Stimulated activated CD4-positive, alpha-beta T cell treated with anti-CD3 and anti-CD28 coated beads, Interleukin-2, amount 100 ng/mL, for 4 hours (primary cell): Measurements from ENCODE around the gene BBC3.
A peak's percentile ranks its signal among the peaks of the same experiment; 100 is the strongest.

Experiments
- DNase-seq: peaks from one replicate; pipeline ENCODE4 v3.0.0-alpha.2; 2020; ENCODE audit warnings: low read depth

The BBC3 gene

GRCh38 chr19:47231215-47232054 lies 436 bp upstream of the BBC3 start:
- DNase-seq, result peak; percentile 89

GRCh38 chr19:47230054-47230920 lies 712 bp downstream of the BBC3 start:
- peak; percentile 70 for DNase-seq

GRCh38 chr19:47229676-47230053 lies 1.3 kb downstream of the BBC3 start:
- no peak for DNase-seq

- no peak for DNase-seq
These were observed 1.9 kb downstream of the BBC3 start for GRCh38 chr19:47228937-47229675.

GRCh38 chr19:47228168-47228936 lies 2.6 kb downstream of the BBC3 start:
- DNase-seq, result no peak

GRCh38 chr19:47227352-47228167 lies 3.4 kb downstream of the BBC3 start:
- no peak for DNase-seq

- DNase-seq, result no peak
These were observed 4.3 kb downstream of the BBC3 start for GRCh38 chr19:47226426-47227351.

- DNase-seq, result peak; percentile 80
These were observed 5.1 kb downstream of the BBC3 start for GRCh38 chr19:47225746-47226425.

GRCh38 chr19:47221890-47222289 lies 9.1 kb downstream of the BBC3 start:
- no peak for DNase-seq

GRCh38 chr19:47221080-47221841 lies 9.7 kb downstream of the BBC3 start:
- DNase-seq, result no peak

- DNase-seq, result no peak
These were observed 15.4 kb downstream of the BBC3 start for GRCh38 chr19:47215581-47215980.

GRCh38 chr19:47210689-47211316 lies 20.2 kb downstream of the BBC3 start:
- DNase-seq, result peak; percentile 69

GRCh38 chr19:47210180-47210490 lies 20.9 kb downstream of the BBC3 start:
- no peak for DNase-seq

- no peak for DNase-seq
These were observed 21.4 kb downstream of the BBC3 start for GRCh38 chr19:47209319-47210179.

GRCh38 chr19:47203254-47203653 lies 27.7 kb downstream of the BBC3 start:
- no peak for DNase-seq

GRCh38 chr19:47200530-47200929 lies 30.5 kb downstream of the BBC3 start:
- DNase-seq, result no peak

GRCh38 chr19:47197141-47197540 lies 33.9 kb downstream of the BBC3 start:
- no peak for DNase-seq
